Measurements from ENCODE around the gene RNF7. TPM values are rescaled to one million over a fixed set of nuclear protein-coding genes. Genes with fewer than 3 reads are reported as not detected.

RNF7 gene
- total and polyA plus RNA-seq, 9 of the 15 experiments (the other 6 are each of a cell fraction or from before 2014, with no cell fraction given), result 38.8 to 133 (median 80.5) TPM

DNA sequence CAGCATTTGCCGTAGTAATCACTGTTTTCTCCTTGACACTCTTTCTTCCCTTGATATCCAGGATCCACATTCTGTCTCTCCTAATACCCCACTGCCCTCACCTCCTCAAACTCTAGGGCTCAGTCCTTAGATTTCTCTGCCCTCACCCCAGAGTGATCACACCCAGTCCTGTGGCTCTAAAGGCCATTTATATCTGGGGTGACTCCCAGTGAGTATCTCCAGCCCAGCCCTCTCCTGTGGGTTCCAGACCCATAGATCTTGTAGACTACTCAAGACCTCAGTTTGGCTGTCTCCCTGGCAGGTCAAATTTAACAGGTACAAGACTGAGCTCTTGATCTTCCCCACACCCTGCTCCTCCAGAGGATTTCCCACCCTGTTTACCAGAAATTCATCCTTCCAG is 26.4 kb downstream of the RNF7 start:
- in situ Hi-C loops (cut with MboI) (no loop called here), intact Hi-C loops (cut with micrococcal nuclease) (no loop called here)
- no peak for TF ChIP-seq SAFB2 (IDR thresholded peaks at IDR 0.05; ENCODE audit: borderline replicate concordance, low read depth, low read length, severe bottlenecking)
- WGBS (ENCODE audit: insufficient coverage, low coverage, missing lambda C conversion rate), result 79% methylated on average over 1 of the region's 1 CpG
- H3K27me3 ChIP-seq (ENCODE audit: control insufficient read depth in 2 of 2, insufficient read depth in 2 of 2, low read length in 2 of 2), result no peaks in the 10 kb centered on the region
- DNase-seq (ENCODE audit: extremely low read depth in 1 of 4, low spot score in 3 of 4) (no peak), ATAC-seq (peak; percentile 47), FAIRE-seq (no peak)
- H3K4me3 ChIP-seq, result no peak overlapping the region
- no peaks in the 10 kb centered on the region for H3K36me3 ChIP-seq (ENCODE audit: control insufficient read depth, insufficient read depth, low read length)
- no peak overlapping the region for H3K27ac ChIP-seq (ENCODE audit: extremely low read depth, low read depth, low read length)
- no peak overlapping the region for H3K9ac ChIP-seq (ENCODE audit: insufficient read depth in 1 of 2, low read depth in 2 of 2, low read length in 2 of 2)
- no peak overlapping the region for H3K4me2 ChIP-seq (ENCODE audit: insufficient read depth, low read length)
- H3K4me1 ChIP-seq (replicated peaks in 1 of 2; ENCODE audit: control insufficient read depth in 2 of 2, insufficient read depth in 2 of 2, low read length in 2 of 2), result peaks cover 4 to 10% of the 10 kb centered on the region in 2 experiments; a peak in 4 of 5 replicates
- no peaks in the 10 kb centered on the region for H3K9me1 ChIP-seq (ENCODE audit: control insufficient read depth, insufficient read depth, low read length)
- H3K79me2 ChIP-seq (ENCODE audit: control insufficient read depth, insufficient read depth, low read length), result no peaks in the 10 kb centered on the region
- no TSS peak for BruUV-seq (replicated peaks)
- CTCF ChIA-PET (ENCODE audit: low intra/inter-chr PET ratio), result no interaction called here
- H2AFZ ChIP-seq (ENCODE audit: low read depth, low read length), result no peak overlapping the region
- H4K20me1 ChIP-seq (replicated peaks; ENCODE audit: control insufficient read depth, insufficient read depth, low read length), result no peaks in the 10 kb centered on the region
- POLR2A ChIA-PET, result interaction anchor here (0.6 to 3.6 kb wide), 3 partner anchors 9 to 85 kb away, joined by 3 to 13 read pairs (median 5); no protein-coding TSS in a partner anchor
- no peaks in the 10 kb centered on the region for H3K9me3 ChIP-seq (replicated peaks; ENCODE audit: control insufficient read depth, insufficient read depth, low read depth, low read length)

DNA sequence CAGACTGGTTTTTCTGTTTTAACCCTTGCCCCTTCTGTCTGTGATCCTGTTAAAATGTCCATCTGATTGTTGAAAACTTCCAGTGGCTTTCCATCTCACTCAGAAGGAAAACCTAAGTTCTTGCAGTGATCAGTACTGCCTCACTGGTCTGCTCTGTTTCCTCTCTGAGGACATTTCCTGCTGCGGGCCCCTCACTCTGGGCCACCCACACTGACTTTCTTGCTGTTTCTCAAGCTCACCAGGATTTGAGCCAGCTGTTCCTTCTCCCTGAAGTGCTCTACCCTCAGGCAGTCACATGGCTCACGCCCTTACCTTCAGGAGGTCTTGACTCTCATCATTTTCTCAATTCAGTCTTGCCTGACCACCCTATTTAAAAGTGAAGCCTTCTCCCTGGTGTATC is 26.9 kb downstream of the RNF7 start:
- Histone ChIP-seq H3K36me3 (ENCODE audit: control insufficient read depth, insufficient read depth, low read length) (no peaks in the 10 kb centered on the region), H2AFZ (ENCODE audit: low read depth, low read length) (peak overlapping the region; percentile 47), H3K4me2 (ENCODE audit: insufficient read depth, low read length) (no peak overlapping the region), H3K27me3 (ENCODE audit: control insufficient read depth in 2 of 2, insufficient read depth in 2 of 2, low read length in 2 of 2) (no peaks in the 10 kb centered on the region), H3K4me1 (replicated peaks in 1 of 2; ENCODE audit: control insufficient read depth in 2 of 2, insufficient read depth in 2 of 2, low read length in 2 of 2) (peaks cover 6 to 10% of the 10 kb centered on the region in 2 experiments; a peak in 4 of 5 replicates), H3K27ac (ENCODE audit: extremely low read depth, low read depth, low read length) (no peak overlapping the region), H3K9ac (ENCODE audit: insufficient read depth in 1 of 2, low read depth in 2 of 2, low read length in 2 of 2) (no peak overlapping the region), H4K20me1 (replicated peaks; ENCODE audit: control insufficient read depth, insufficient read depth, low read length) (no peaks in the 10 kb centered on the region), H3K9me3 (replicated peaks; ENCODE audit: control insufficient read depth, insufficient read depth, low read depth, low read length) (no peaks in the 10 kb centered on the region), H3K79me2 (ENCODE audit: control insufficient read depth, insufficient read depth, low read length) (no peaks in the 10 kb centered on the region), H3K4me3 (no peak overlapping the region), H3K9me1 (ENCODE audit: control insufficient read depth, insufficient read depth, low read length) (no peaks in the 10 kb centered on the region)
- no peak for FAIRE-seq
- WGBS (ENCODE audit: insufficient coverage, low coverage, missing lambda C conversion rate), result 64% methylated on average over 2 of the region's 2 CpGs
- no peak for ATAC-seq
- TF ChIP-seq CBX1 (IDR thresholded peaks at IDR 0.05; ENCODE audit: low read depth) (no peak), ZNF3 (CRISPR knock-in tag; IDR thresholded peaks at IDR 0.05) (no peak), ZNF77 (CRISPR knock-in tag; IDR thresholded peaks at IDR 0.05) (no peak)
- in situ Hi-C loops (cut with MboI) (no loop called here), intact Hi-C loops (cut with micrococcal nuclease) (no loop called here)
- no peak for DNase-seq (ENCODE audit: extremely low read depth in 1 of 4, low spot score in 3 of 4)
- ChIA-PET POLR2A (interaction anchor here (0.8 to 3.6 kb wide), 2 partner anchors 9 to 12 kb away, joined by 3 to 13 read pairs; no protein-coding TSS in a partner anchor), CTCF (ENCODE audit: low intra/inter-chr PET ratio) (interaction anchor here (0.6 kb wide), 1 partner anchor 10 kb away, joined by 3 read pairs; no protein-coding TSS in a partner anchor)
- no TSS peak for BruUV-seq (replicated peaks)

All from K562 (cell line).